Measurements from ENCODE around the gene CELSR3.

CELSR3 gene

GRCh38 chr3:48650723-48651122 is 12.0 kb downstream of the CELSR3 start:
- no peak for TF ChIP-seq MYC (IDR thresholded peaks at IDR 0.05; ENCODE audit: low read depth, low read length)
- TF ChIP-seq CTCF (IDR thresholded peaks at IDR 0.05; ENCODE audit: low read depth, low read length): no peak
- no peak for TF ChIP-seq POLR2A (IDR thresholded peaks at IDR 0.05; ENCODE audit: extremely low read depth, insufficient read length)
- TF ChIP-seq MAX (IDR thresholded peaks at IDR 0.05; ENCODE audit: low read depth, low read length): no peak
- no peak for DNase-seq (ENCODE audit: low read depth)
- no peak overlapping the region for H3K4me3 ChIP-seq (ENCODE audit: low read depth, low read length)

GRCh38 chr3:48648188-48648850 is 14.4 kb downstream of the CELSR3 start:
- TF ChIP-seq CTCF (IDR thresholded peaks at IDR 0.05; ENCODE audit: low read depth, low read length): no peak
- TF ChIP-seq MAX (IDR thresholded peaks at IDR 0.05; ENCODE audit: low read depth, low read length): no peak
- DNase-seq (ENCODE audit: low read depth): no peak
- no peak overlapping the region for H3K4me3 ChIP-seq (ENCODE audit: low read depth, low read length)

- no peak for DNase-seq (ENCODE audit: low read depth)
- TF ChIP-seq MAX (IDR thresholded peaks at IDR 0.05; ENCODE audit: low read depth, low read length): no peak
- TF ChIP-seq POLR2A (IDR thresholded peaks at IDR 0.05; ENCODE audit: extremely low read depth, insufficient read length): no peak
- no peak for TF ChIP-seq MYC (IDR thresholded peaks at IDR 0.05; ENCODE audit: low read depth, low read length)
- TF ChIP-seq CTCF (IDR thresholded peaks at IDR 0.05; ENCODE audit: low read depth, low read length): no peak
- H3K4me3 ChIP-seq (ENCODE audit: low read depth, low read length): no peak overlapping the region
Measured at GRCh38 chr3:48647714-48648113, 15.0 kb downstream of the CELSR3 start.

GRCh38 chr3:48644898-48645760 is 17.6 kb downstream of the CELSR3 start:
- no peak for DNase-seq (ENCODE audit: low read depth)
- no peak overlapping the region for H3K4me3 ChIP-seq (ENCODE audit: low read depth, low read length)
- TF ChIP-seq CTCF (IDR thresholded peaks at IDR 0.05; ENCODE audit: low read depth, low read length) (no peak), MYC (IDR thresholded peaks at IDR 0.05; ENCODE audit: low read depth, low read length) (no peak), MAX (IDR thresholded peaks at IDR 0.05; ENCODE audit: low read depth, low read length) (no peak), POLR2A (IDR thresholded peaks at IDR 0.05; ENCODE audit: extremely low read depth, insufficient read length) (no peak)

GRCh38 chr3:48642605-48643004 is 20.1 kb downstream of the CELSR3 start:
- H3K4me3 ChIP-seq (ENCODE audit: low read depth, low read length): no peak overlapping the region
- no peak for DNase-seq (ENCODE audit: low read depth)
- no peak for TF ChIP-seq MAX (IDR thresholded peaks at IDR 0.05; ENCODE audit: low read depth, low read length)
- TF ChIP-seq MYC (IDR thresholded peaks at IDR 0.05; ENCODE audit: low read depth, low read length): no peak
- TF ChIP-seq POLR2A (IDR thresholded peaks at IDR 0.05; ENCODE audit: extremely low read depth, insufficient read length): no peak
- no peak for TF ChIP-seq CTCF (IDR thresholded peaks at IDR 0.05; ENCODE audit: low read depth, low read length)

Measured in NB4 (cell line).